Uterus (tissue), 4 donors: Measurements from ENCODE around the gene KLK2. TPM values are rescaled to one million over a fixed set of nuclear protein-coding genes. Genes with fewer than 3 reads are reported as not detected.
A peak's percentile ranks its signal among the peaks of the same experiment; 100 is the strongest.

Source experiments
- DNase-seq, 2 donors: peaks; one replicate each; pipeline ENCODE4 v3.0.0-alpha.2; 2019 to 2020
- H3K27ac ChIP-seq, 2 donors: fragments of 200-600 bp; sonication (generic); 1 replicate in 1 of 2; 2 replicates in 1 of 2; pipeline ENCODE4 v1.5.1; 2016 to 2018
- H3K27me3 ChIP-seq, 2 donors: fragments of 200-600 bp; sonication (generic); one replicate each; pipeline ENCODE4 v1.5.1; 2018 to 2019; ENCODE audit warnings: control low read depth in 1 of 2
- H3K36me3 ChIP-seq, 2 donors: fragments of 200-600 bp; sonication (generic); one replicate each; pipeline ENCODE4 v1.5.1; 2019; ENCODE audit warnings: control low read depth in 1 of 2
- H3K4me1 ChIP-seq, 2 donors: fragments of 200-600 bp; sonication (generic); one replicate each; pipeline ENCODE4 v1.5.1; 2018 to 2019; ENCODE audit warnings: control low read depth in 1 of 2
- H3K4me3 ChIP-seq, 2 donors: fragments of 200-600 bp; sonication (generic); 1 replicate in 1 of 2; 2 replicates in 1 of 2; pipeline ENCODE4 v1.5.1; 2018 to 2019; ENCODE audit warnings: mild to moderate bottlenecking in 1 of 2
- H3K9me3 ChIP-seq, 2 donors: fragments of 200-600 bp; sonication (generic); one replicate each; pipeline ENCODE4 v1.5.1; 2019; ENCODE audit warnings: control low read depth in 1 of 2
- CTCF ChIP-seq, 4 experiments: fragments of 200-600 bp in 2 of 4; fragments of 450-650 bp in 2 of 4; sonication (generic) in 2 of 4; IDR thresholded peaks; one replicate each; pipeline ENCODE4 v1.5.1; 2016 to 2019; ENCODE audit warnings: antibody characterized with exemption in 4 of 4, mild to moderate bottlenecking in 2 of 4, moderate library complexity in 1 of 4
- POLR2A ChIP-seq, 2 donors: fragments of 450-650 bp; IDR thresholded peaks; one replicate each; pipeline ENCODE4 v1.6.1; 2016; ENCODE audit warnings: antibody characterized with exemption in 2 of 2, mild to moderate bottlenecking in 1 of 2, moderate library complexity in 1 of 2
- intact Hi-C: fragments of 100-400 bp; cut with DNase I; formaldehyde crosslinking; loops from one replicate; pipeline ENCODE4 v1.15.1; 2023; ENCODE audit warnings: low total_unique reads
- total RNA-seq, 4 donors: library from RNA; depleted of rRNA in 3 of 4; stranded (reverse); fragments of >200 nt in 3 of 4; gene quantifications; one replicate each; pipeline versions ENCODE4 v1.1.0 to v1.2.4, GENCODE V29; 2014 to 2023
- donor health status: DM: yes; HTN: yes; CAD: no.

Gene KLK2
- total RNA-seq, 4 donors from 2014 or later = 0.41 TPM; not detected in 3

GRCh38 chr19:50831026-50831396 is 42.2 kb upstream of the KLK2 start:
- Histone ChIP-seq H3K36me3 (no peaks in the 10 kb centered on the region), H3K4me1 (peaks cover 0 to 7% of the 10 kb centered on the region in 2 donors), H3K4me3 (no peak overlapping the region), H3K27me3 (peaks cover 0 to 9% of the 10 kb centered on the region in 2 donors), H3K27ac (no peak overlapping the region), H3K9me3 (no peaks in the 10 kb centered on the region)
- no peak for DNase-seq
- intact Hi-C loops = no loop called here
- TF ChIP-seq POLR2A (IDR thresholded peaks at IDR 0.05) = no peak

- peaks cover 0 to 9% of the 10 kb centered on the region in 2 donors for H3K27me3 ChIP-seq
- no peak overlapping the region for H3K27ac ChIP-seq
- TF ChIP-seq CTCF (IDR thresholded peaks at IDR 0.05) (no peak), POLR2A (IDR thresholded peaks at IDR 0.05) (no peak)
- H3K9me3 ChIP-seq = no peaks in the 10 kb centered on the region
- H3K36me3 ChIP-seq = no peaks in the 10 kb centered on the region
- DNase-seq = no peak
- intact Hi-C loops = no loop called here
- H3K4me1 ChIP-seq = peaks cover 0 to 9% of the 10 kb centered on the region in 2 donors
- H3K4me3 ChIP-seq = no peak overlapping the region
Measured at GRCh38 chr19:50832666-50833065, 40.6 kb upstream of the KLK2 start.

- H3K27ac ChIP-seq = no peak within 1 kb of the TSS
- no peaks in the 10 kb centered on the region for H3K9me3 ChIP-seq
- H3K27me3 ChIP-seq = peaks cover 0 to 9% of the 10 kb centered on the region in 2 donors
- H3K36me3 ChIP-seq = no peaks in the 10 kb centered on the region
- no peak for TF ChIP-seq POLR2A (IDR thresholded peaks at IDR 0.05)
- TF ChIP-seq CTCF (IDR thresholded peaks at IDR 0.05) = no peak
- DNase-seq = no peak
- intact Hi-C loops = no loop called here
- no peak within 1 kb of the TSS for H3K4me3 ChIP-seq
- H3K4me1 ChIP-seq = peaks cover 0 to 9% of the 10 kb centered on the region in 2 donors
Measured at GRCh38 chr19:50833117-50833801, 40.0 kb upstream of the KLK2 start, which contains the start of gene KLK15. Gene KLK15, minus strand, starts transcription at chr19:50833574. Its CDS starts 2,082 bp downstream, at chr19:50831492.

- H3K4me1 ChIP-seq = peaks cover 0 to 9% of the 10 kb centered on the region in 2 donors
- DNase-seq = no peak
- H3K36me3 ChIP-seq = no peaks in the 10 kb centered on the region
- no peak overlapping the region for H3K4me3 ChIP-seq
- H3K27ac ChIP-seq = no peak overlapping the region
- TF ChIP-seq POLR2A (IDR thresholded peaks at IDR 0.05) (no peak), CTCF (IDR thresholded peaks at IDR 0.05) (no peak)
- peaks cover 0 to 9% of the 10 kb centered on the region in 2 donors for H3K27me3 ChIP-seq
- no peaks in the 10 kb centered on the region for H3K9me3 ChIP-seq
- intact Hi-C loops = no loop called here
Measured at GRCh38 chr19:50833802-50834167, 39.5 kb upstream of the KLK2 start.

- peaks cover 0 to 9% of the 10 kb centered on the region in 2 donors for H3K27me3 ChIP-seq
- no peak for DNase-seq
- H3K4me3 ChIP-seq = peak overlapping the region in 1 of 2 donors; percentile 23
- TF ChIP-seq CTCF (IDR thresholded peaks at IDR 0.05) = no peak
- TF ChIP-seq POLR2A (IDR thresholded peaks at IDR 0.05) = no peak
- intact Hi-C loops = no loop called here
- H3K36me3 ChIP-seq = no peaks in the 10 kb centered on the region
- H3K4me1 ChIP-seq = peaks cover 0 to 9% of the 10 kb centered on the region in 2 donors
- no peak overlapping the region for H3K27ac ChIP-seq
- no peaks in the 10 kb centered on the region for H3K9me3 ChIP-seq
Measured at GRCh38 chr19:50835103-50835784, 38.0 kb upstream of the KLK2 start.
